Daoy (cell line): ENCODE data around the gene RNF113A. TPM values are rescaled to one million over a fixed set of nuclear protein-coding genes. Genes with fewer than 3 reads are reported as not detected.
A peak's percentile ranks its signal among the peaks of the same experiment; 100 is the strongest.
"Not testable (repeated sequence)": the region's sequence is repeated elsewhere in the genome, so short reads cannot be mapped to it uniquely, and the experiment has no call there.

ENCODE experiments used
- DNase-seq: peaks from one replicate; pipeline ENCODE4 v3.0.0-alpha.2; 2015; ENCODE audit warnings: low read depth
- total RNA-seq: library from RNA; depleted of rRNA; stranded (reverse); fragments of >200 nt; shearing (Covaris generic); gene quantifications from 2 replicates; pipeline ENCODE4 v1.2.3, GENCODE V29; 2014; rRNA removed

The RNF113A gene
- total RNA-seq, 1 experiment from 2014 or later: 13.1 TPM

- no peak for DNase-seq
Observed at GRCh38 chrX:119833905-119834304, 37.6 kb downstream of the RNF113A start.

GRCh38 chrX:119828446-119828845 lies 43.1 kb downstream of the RNF113A start:
- DNase-seq: no peak

GRCh38 chrX:119826399-119826959 lies 45.1 kb downstream of the RNF113A start:
- DNase-seq: peak; percentile 8

GRCh38 chrX:119824221-119824620 lies 47.3 kb downstream of the RNF113A start:
- not testable (repeated sequence) for DNase-seq

GRCh38 chrX:119821703-119822102 lies 49.8 kb downstream of the RNF113A start:
- not testable (repeated sequence) for DNase-seq

Other genes with a start within 250 kb of the RNF113A start
- gene SEPTIN6, start 178.6 kb downstream of the RNF113A start, total RNA-seq: 10.2 and 11.1 TPM in 2 replicates
- 0.17 TPM in 1 of 2 replicates, not detected in the other for gene SOWAHD, start 113.1 kb downstream of the RNF113A start, total RNA-seq
- gene RPL39, start 80.1 kb downstream of the RNF113A start, total RNA-seq: 2,217 and 4,418 TPM in 2 replicates
- 6.0 and 7.0 TPM in 2 replicates for gene UPF3B, start 18.8 kb downstream of the RNF113A start, total RNA-seq
- 71.7 and 83.4 TPM in 2 replicates for gene NDUFA1, start 99 bp upstream of the RNF113A start, total RNA-seq
- not detected in 2 replicates for gene AKAP14, start 24.2 kb upstream of the RNF113A start, total RNA-seq
- gene NKAP, start 72.0 kb upstream of the RNF113A start, total RNA-seq: 2.9 and 3.5 TPM in 2 replicates
- not detected in 2 replicates for gene RHOXF2B, start 206.0 kb upstream of the RNF113A start, total RNA-seq
- not detected in 2 replicates for gene RHOXF1, start 244.2 kb upstream of the RNF113A start, total RNA-seq